GM21423 (cell line): Measurements from ENCODE around the gene FAM163A.
"Not testable (repeated sequence)": the region's sequence is repeated elsewhere in the genome, so short reads cannot be mapped to it uniquely, and the experiment has no call there.

ENCODE experiments used
- ATAC-seq: cut with Tn5 transposase; IDR thresholded peaks from one replicate; pipeline ENCODE4 v1.9.1; 2021; ENCODE audit warnings: mild to moderate bottlenecking, moderate library complexity; ENCODE audit not compliant: unreplicated experiment

FAM163A gene

GRCh38 chr1:179786815-179787685, 44.0 kb downstream of the FAM163A start:
- no peak for ATAC-seq

GRCh38 chr1:179788259-179788658, 45.2 kb downstream of the FAM163A start:
- no peak for ATAC-seq

- no peak for ATAC-seq
These were observed 50.2 kb downstream of the FAM163A start for GRCh38 chr1:179793281-179793680.

GRCh38 chr1:179794146-179794545, 51.1 kb downstream of the FAM163A start:
- ATAC-seq, result no peak

GRCh38 chr1:179794669-179795068, 51.6 kb downstream of the FAM163A start:
- ATAC-seq, result no peak

- no peak for ATAC-seq
These were observed 55.2 kb downstream of the FAM163A start for GRCh38 chr1:179798213-179798863.

GRCh38 chr1:179798864-179799516, 55.9 kb downstream of the FAM163A start:
- ATAC-seq, result no peak

- ATAC-seq, result no peak
These were observed 57.4 kb downstream of the FAM163A start for GRCh38 chr1:179800481-179800880.

GRCh38 chr1:179803104-179803503, 60.0 kb downstream of the FAM163A start:
- ATAC-seq, result no peak

- no peak for ATAC-seq
These were observed 60.8 kb downstream of the FAM163A start for GRCh38 chr1:179803918-179804317.

- ATAC-seq, result not testable (repeated sequence)
These were observed 61.3 kb downstream of the FAM163A start for GRCh38 chr1:179804417-179804816.

- no peak for ATAC-seq
These were observed 62.5 kb downstream of the FAM163A start for GRCh38 chr1:179805291-179806195.

- no peak for ATAC-seq
These were observed 63.2 kb downstream of the FAM163A start for GRCh38 chr1:179806333-179806732.

GRCh38 chr1:179807291-179807690, 64.2 kb downstream of the FAM163A start:
- ATAC-seq, result no peak

GRCh38 chr1:179807691-179808485, 64.8 kb downstream of the FAM163A start:
- ATAC-seq, result no peak

- ATAC-seq, result no peak
These were observed 65.4 kb downstream of the FAM163A start for GRCh38 chr1:179808503-179808902.

GRCh38 chr1:179809506-179810366, 66.6 kb downstream of the FAM163A start:
- peak; percentile 53 for ATAC-seq

- no peak for ATAC-seq
These were observed 67.2 kb downstream of the FAM163A start for GRCh38 chr1:179810367-179810715.
